Stimulated activated CD4-positive, alpha-beta T cell treated with anti-CD3 and anti-CD28 coated beads, TNF-alpha, amount 100 ng/mL, for 48 hours (primary cell): Measurements from ENCODE around the gene ZFP42.
"Not testable (repeated sequence)": the region's sequence is repeated elsewhere in the genome, so short reads cannot be mapped to it uniquely, and the experiment has no call there.

ENCODE experiments used
- DNase-seq, 3 donors: peaks; one replicate each; pipeline ENCODE4 v3.0.0-alpha.2; 2020; ENCODE audit warnings: low read depth in 3 of 3

ZFP42 gene

DNA sequence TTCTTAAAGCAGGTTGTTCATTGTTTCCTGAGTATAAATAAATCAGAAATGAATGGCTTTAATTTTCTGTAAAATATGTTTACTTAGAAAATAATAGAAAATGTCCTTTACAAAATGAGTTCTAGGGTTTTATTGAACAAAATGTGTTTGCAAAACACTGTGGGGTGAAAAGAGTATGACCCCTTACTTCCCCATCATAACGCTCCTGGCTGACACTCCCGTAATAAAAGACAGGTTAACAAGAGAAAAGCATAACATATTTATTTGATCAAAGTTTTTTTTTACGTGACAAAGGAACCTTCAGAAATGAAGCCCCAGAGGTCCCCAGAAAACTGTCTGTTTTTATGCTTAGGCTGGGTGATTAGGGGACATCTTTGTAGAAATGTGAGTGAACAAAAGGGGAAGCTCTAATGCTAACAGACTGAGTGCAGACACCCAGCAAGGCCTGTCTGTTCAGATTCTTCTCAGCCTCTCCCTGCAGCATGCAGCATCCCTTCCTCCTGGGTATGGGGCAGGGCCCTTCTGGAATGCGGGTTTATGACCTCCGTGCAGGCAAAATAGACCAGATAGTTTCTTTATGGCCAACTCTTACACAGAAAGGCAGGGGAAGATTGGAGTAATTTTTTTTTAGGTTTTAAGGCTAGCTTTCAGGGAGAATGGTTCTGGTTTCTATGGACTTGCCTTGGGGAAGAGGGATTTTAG is 26.1 kb downstream of the ZFP42 start:
- no peak for DNase-seq

DNA sequence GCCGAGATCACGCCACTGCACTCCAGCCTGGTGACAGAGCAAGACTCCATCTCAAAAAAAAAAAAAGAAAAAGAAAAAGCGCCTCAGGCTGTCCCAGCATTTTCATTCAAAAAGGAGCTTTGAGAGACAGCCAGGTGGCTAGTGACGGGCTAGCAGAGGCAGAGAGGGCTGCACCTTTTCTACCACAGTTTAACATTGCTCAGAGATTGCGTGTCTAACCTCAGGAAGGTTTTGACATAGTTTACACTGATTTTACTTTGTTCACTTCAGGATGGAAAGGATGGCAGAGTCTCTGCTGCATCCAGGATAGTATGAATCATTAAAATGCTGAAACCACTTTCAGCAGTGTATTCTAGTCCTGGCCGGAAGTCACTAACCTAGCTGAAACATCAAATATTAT is 28.1 kb downstream of the ZFP42 start:
- DNase-seq: no peak

DNA sequence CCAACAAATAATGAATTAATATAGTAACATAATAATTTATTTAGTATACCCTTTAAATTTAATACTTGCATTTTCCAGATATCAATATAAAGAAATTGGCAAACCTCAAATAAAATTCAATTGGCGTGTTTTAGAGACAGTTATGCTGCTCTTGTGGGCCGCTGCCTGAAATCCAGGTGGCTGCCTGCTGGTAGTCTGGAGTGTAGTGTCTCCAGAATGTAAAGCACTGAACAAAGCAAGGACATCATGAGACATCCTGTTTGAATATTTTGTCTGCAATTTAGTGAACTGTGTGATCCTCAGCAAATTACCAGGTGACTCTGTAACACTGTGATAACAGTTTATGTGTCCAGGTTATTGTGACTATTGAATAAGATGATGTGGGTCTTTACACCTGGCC is 29.9 kb downstream of the ZFP42 start:
- DNase-seq: no peak

- no peak for DNase-seq
Measured at GRCh38 chr4:188029114-188029513, 33.5 kb downstream of the ZFP42 start.

DNA sequence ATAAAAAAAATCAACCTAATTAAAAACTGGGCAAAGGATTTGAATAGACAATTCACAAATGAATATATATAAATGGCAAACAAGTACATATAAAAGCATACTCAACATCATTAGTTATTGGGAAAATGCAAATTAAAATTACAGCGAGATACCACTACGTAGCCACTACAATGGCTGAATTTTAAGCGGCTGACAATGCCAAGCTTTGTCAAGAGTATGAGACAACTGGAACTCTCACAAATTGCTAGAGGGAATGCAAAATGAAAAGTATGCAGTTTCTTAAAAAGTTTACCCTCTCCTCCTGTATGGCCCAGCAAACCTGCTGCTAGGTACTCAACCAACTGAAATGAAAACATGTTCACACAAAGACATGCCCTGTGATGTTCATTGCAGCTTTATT is 34.8 kb downstream of the ZFP42 start:
- DNase-seq: no peak

GRCh38 chr4:188031751-188032150 is 36.2 kb downstream of the ZFP42 start:
- DNase-seq: no peak

GRCh38 chr4:188032170-188032569 is 36.6 kb downstream of the ZFP42 start:
- DNase-seq: no peak

DNA sequence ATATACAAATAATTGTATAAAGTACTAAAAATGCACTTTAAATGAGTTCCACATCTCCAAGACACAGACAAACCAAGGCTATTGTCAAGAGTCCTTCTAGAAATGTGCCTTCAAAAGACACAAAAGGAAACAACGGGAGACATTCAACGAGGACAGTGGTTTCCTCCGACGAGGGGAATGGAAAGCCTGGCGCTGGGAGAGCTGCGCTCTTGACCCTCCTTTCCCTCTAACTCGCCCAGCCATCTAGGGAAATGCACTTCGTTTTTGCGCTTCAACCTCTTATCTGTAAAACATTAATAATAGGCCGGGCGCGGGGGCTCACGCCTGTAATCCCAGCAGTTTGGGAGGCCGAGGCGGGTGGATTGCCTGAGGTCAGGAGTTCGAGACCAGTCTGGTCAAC is 37.0 kb downstream of the ZFP42 start:
- no peak for DNase-seq

GRCh38 chr4:188037003-188037713 is 41.6 kb downstream of the ZFP42 start:
- no peak for DNase-seq

GRCh38 chr4:188041721-188042120 is 46.1 kb downstream of the ZFP42 start:
- no peak for DNase-seq

DNA sequence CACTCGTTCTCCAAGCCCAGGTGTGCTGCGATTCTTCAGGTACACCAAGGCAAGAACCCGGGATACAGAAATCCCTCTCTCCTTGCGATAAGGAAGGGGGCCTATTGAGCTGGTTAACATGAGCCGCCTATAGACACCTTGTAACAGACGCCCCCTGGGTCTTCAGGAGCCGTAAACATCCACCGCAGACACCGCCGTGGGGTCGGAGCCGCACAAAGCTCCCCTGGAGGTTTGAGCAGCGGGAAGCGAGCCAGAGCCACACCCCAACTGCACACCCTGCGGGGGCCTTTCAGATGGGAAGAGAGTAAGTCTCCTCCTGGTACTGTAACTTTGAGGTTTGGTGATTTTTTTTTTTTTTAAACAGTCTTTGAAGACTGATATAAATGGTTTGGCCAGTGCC is 46.6 kb downstream of the ZFP42 start:
- no peak for DNase-seq

GRCh38 chr4:188043154-188043553 is 47.6 kb downstream of the ZFP42 start:
- no peak for DNase-seq

GRCh38 chr4:188045461-188045860 is 49.9 kb downstream of the ZFP42 start:
- DNase-seq: not testable (repeated sequence)

- no peak for DNase-seq
Measured at GRCh38 chr4:188046657-188047056, 51.1 kb downstream of the ZFP42 start.

DNA sequence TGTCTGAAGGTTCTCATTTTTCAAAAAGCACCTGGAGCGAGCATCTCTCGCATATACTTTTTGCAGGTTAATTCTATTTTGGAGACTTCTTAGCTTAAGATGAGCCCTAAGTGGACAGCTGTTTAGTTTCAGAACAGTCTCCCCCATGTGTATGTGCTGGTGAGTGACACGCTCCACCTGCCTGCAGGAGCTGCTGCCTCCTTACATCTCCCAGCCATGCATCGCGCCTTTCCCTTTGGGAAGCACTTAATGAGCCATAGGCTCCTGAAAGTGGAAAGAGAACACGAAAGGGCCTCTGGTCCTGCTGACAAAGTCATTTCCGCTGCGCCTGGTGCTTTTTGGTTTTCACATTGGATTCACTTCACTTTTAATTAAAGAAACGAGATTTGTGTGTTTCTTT is 57.7 kb downstream of the ZFP42 start:
- DNase-seq: no peak
